T-helper 22 cell (primary cell): ENCODE results near the gene PDE1C.
"Not testable (repeated sequence)": the region's sequence is repeated elsewhere in the genome, so short reads cannot be mapped to it uniquely, and the experiment has no call there.

Experiments
- DNase-seq: peaks from one replicate; pipeline ENCODE4 v3.0.0-alpha.2; 2020; ENCODE audit warnings: low read depth

The PDE1C gene

DNA sequence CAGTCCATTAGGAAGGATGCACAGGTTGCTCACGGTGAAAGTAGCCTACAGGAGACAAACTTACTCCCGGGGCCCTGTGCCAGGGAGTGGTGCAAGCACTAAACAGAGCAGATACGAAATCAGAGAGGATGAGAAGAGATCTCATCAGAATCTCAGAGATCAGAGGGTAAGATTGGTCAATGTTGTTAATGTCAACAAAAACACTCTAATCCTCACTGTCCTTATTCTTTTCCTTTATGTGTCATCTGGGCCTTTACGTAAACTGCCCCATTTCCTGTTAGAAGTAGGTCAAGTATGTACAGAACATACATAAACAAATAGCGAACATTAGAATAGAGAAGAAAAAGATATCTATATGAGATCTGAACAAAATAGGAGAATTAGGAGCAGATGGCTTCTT lies 220.1 kb downstream of the PDE1C start:
- no peak for DNase-seq

DNA sequence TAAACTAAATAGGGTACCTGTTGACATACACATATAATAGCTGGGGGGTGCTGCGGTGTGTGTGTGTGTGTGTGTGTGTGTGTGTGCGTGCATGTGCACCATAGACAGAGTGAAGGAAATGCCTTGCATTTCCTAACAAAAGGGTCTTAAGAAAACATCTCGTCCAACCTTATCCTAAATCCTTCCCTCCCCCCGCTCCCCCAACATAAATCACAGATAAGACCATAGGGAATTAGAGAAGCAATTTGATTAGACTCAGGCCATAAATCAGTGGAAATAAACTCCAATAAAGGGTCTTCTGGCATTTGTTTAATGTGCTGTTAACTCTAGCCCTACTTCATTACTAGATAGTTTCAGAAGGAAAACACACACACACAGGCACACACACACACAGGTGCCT lies 234.7 kb downstream of the PDE1C start:
- DNase-seq = no peak

DNA sequence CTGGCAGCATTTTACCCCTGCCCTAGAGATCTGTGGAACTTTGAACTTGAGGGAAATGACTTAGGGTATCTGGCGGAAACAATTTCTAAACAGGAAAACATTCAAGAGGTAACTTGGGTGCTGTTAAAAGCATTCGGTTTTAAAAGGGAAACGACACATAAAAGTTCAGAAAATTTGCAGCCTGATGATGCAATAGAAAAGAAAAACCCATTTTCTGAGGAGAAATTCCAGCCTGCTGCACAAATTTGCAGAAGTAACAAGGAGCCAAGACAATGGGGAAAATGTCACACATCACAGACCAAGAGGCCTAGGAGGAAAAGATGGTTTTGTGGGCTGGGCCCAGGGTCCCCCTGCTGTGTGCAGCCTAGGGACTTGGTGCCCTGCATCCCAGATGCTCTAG lies 236.6 kb downstream of the PDE1C start:
- DNase-seq = not testable (repeated sequence)

DNA sequence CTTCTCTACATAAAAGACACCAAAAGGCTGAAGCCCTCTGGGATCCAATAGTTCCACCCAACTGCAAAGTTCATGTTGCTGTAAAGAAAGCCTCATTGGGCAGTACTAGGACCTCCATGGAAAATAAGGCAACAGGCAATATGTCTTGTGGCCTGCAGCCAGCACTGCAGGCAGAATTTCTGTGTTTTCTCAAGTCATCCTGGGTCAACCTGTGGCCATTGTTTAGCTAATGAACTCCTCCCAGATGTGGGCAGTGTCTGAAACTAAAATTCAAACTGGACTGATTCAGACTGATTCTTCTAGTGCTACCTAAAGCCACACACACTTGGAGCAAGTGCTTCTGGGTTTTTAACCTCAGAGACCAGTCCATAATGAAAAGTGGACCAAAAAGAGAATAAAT lies 241.7 kb downstream of the PDE1C start:
- DNase-seq = no peak

DNA sequence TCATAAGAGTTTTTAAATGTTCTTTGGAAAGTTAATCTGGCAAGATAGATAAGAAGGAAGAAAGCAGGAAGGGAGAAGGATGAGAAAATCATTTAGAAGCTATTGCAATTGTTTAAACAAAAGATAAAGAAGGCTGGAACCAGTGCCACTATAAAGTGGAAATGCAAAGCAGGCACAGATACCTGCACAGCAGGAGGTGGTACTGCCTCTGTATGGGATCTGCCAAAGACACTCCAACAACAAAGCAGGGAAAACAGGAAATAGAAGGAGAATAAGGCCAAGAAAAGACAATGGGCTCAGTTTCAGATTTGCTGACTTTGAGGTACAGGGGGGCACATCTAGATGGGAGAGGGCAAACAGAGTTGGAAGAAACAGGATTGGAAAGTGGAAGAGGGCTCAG lies 244.6 kb downstream of the PDE1C start:
- no peak for DNase-seq

DNA sequence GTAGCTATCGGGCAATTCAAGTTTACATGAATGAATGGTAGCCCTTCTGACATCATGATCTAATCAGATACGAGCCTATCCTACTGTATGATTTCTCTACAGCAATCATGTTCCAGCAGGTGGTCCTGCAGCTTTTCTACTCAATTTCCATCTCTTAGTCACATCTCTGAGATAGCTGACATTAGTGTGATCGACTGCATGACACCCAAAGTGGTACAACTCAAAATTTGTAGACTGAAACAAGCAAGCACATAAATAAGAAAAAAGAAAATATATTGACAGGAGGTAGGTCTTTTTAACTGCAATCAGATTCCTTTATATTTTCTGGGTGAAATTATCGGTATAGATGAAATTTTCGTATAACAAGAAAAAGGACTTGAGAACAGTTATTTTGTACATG lies 251.2 kb downstream of the PDE1C start:
- no peak for DNase-seq

DNA sequence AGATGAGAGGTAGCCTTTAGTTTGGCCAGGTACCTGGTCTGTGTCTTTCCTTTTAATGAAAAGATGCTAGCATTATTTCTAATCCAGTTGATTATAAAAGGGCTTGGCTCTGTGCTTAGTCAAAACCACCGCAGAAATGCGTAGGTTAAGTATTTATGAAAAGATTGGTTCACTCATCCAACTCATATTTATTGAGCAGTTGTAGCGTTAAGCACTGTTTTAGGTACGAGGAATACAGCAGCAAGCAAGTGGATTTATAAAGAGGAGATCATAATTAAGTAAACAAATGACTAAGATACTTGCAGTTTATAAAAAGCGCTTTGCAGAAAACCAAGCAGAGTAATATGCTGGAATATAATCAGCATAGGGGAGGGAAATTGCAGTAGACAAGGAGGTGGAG lies 253.4 kb downstream of the PDE1C start:
- no peak for DNase-seq

DNA sequence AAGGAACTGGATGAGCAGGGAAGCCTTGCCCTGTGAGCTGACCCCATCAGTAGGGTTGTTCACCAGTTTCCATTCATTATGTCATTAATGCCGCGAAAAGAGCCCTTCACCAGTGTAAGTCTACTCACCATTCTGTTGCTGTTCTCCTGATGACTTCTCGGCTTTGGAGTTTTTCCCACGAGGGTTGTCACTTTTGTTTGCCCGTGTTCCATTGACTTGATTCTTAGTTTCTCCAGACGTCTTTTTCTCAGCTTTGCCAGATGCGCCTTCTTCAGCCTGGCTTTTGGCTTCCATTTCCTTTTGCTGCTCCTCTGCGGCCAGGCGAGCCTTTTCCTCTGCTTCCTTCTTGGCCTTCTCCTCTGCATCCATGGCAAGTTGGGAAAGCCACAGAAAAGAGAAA lies 254.4 kb downstream of the PDE1C start:
- DNase-seq = no peak

DNA sequence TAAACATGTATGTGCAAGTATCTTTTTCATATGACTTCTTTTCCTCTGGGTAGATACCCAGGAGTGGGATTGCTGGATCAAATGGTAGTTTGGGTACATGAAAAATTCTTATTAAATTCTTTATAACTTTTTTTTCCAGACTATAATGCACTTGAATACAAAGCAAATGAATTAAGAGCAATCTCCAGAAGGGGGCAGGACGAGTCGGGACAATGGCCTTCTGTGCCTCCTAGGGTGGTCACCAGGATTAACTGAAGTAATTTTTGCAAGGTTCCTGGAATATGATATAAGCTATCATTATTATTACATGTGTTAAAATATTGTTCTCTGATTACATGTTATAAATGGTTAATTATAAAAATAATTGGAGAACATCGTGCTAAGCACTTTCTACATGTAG lies 256.0 kb downstream of the PDE1C start:
- DNase-seq = no peak

DNA sequence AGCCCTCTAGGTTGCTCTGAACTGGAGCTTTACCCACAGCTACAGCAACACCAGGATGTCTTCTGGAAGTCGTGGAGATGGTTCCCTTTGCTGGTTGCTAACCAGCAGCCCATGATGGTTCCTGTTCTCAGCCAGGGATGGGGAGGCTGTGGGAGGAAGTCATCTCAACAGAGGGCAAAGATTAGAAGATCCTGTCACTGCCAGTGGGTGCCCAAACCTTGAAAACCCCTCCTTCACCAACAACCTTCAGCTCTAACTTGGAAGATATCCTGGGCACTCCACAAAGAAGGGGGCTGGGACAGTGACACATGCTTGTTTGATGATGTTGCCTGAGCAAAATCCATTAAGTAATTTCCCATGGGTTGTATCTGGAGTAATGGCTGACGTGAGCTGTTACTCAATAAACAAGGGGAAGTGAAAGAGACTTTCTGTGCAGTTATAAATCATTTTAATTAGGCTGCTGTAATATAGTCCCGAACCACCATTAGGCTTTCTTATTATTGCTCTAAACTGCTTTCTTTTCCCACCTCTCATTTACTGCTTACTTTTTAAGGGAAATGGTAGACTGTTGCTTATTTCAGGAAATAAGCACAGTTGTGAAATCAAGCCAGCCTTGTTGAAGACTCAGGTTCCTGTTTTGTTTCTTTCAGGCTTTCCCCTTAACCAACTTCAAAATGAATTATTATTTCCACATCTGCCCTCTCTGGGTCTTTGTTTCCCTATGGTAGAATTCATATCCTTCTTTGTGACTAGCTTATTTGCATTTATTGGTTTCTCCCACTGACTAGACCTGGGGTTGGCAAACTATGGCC lies 258.4 kb downstream of the PDE1C start:
- DNase-seq = no peak

DNA sequence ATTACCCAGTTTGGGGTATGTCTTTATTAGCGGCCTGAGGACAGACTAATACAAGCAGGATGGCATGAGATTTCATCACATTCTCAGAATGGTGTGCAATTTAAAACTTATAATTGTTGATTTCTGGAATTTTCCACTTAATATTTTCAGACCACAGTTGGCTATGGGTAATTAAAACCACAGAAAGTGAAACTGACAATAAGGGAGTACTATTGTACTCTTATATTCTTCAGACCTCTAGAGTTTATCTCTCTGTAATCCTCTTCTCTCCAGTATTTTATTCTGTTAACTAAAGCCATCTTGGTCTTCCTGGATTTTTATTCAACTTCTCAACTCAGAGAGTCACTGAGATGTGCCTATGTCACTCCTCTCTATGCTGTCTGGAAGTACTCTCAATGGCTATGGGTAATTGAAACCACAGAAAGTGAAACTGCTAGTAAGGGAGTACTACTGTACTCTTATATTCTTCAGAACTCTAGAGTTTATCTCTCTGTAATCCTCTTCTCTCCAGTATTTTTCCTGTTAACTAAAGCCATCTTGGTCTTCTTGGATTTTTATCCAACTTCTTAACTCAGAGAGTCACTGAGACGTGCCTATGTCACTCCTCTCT lies 264.9 kb downstream of the PDE1C start:
- no peak for DNase-seq

DNA sequence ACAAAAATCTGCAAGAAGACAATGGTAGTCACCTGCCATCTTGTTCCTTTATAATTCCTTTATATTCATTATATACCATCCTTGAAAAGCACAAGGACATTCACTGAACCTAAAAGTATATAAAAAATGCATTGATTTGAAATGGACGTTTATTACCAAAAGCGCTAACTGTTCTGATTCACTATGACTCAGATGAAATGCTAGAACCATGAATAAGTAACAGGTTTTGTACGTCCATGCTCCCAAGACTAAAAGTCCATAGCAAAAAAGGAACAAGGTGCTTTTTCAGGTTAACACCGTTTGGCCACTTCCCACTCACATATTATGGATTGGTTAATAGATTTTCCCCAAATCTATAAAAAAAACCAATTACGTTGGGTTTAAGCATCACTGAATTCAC lies 273.8 kb downstream of the PDE1C start:
- no peak for DNase-seq

DNA sequence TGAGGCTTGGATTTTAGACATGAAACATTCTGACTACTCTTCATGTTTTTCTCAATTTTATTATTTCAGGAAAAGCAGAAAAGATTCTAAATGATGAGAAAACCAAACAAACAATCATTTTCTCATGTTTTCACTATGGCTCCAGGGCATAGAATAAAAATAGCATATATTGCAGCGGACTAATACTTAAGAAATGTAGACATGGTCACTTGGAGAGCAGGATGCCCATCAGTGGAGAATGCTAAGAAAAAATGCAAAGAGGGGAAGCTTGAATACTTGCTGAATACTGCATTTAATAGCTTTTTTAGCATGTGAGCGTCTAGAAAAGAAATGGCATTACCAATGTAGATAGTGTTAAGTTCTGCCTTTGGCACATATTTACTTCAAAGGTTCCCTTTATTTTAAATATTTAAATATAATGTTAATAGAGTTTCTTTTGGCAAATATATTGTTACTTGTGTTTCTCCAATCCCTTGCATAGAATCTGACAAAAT lies 275.3 kb downstream of the PDE1C start:
- no peak for DNase-seq

DNA sequence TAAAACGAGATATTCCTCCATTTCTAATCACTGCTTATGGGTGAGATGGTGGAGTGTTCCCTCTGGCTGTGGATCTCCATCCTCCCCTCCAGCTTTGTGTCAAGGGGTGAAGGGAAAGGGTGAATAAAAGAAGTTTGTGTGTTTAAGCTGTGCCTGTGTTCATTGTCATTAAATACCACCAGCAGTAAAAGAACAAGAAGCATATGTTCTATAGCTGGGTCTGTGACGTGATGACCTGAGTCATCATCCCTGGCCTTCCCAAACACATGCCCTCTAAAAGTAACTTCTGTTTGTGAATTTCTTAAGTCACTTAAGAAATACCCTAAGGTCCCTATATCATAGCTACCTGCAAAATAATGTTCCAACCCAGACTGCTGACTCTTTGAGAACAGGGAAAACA lies 278.3 kb downstream of the PDE1C start:
- no peak for DNase-seq

DNA sequence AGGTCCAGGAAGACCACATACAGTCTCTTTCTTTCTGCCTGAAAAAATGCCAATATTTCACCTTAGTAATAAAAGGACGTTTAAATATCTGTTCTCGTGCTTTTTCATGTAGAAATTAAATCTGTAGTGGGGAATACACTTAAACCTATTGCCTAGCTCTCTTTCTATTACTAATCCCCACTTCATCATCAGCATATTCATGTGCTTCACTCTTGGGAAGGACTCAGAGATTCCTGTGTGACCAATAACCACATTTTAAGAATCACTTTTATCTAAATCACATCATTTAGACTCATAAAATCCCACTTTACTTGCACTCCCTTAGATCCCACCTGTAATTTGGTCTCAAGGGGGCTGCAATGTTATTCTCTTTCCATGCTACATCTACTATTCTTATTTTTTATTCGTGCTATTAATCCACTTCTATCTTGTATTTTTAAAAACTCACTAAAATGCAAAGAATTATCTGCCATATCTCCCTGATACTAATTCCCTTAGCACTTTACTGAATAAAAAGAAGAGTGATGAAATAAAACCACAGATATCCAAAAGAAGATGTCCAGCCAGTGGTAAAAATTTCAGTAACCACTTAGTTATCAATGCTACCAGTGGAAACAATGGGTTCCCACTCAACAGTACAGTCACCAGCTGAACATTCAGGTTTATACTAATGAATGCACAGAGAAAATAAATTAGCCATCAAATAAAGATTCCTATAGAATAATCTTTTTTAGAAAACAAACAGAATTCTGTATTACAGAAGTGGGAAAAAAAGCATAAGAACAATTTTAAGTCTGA lies 281.1 kb downstream of the PDE1C start:
- no peak for DNase-seq

DNA sequence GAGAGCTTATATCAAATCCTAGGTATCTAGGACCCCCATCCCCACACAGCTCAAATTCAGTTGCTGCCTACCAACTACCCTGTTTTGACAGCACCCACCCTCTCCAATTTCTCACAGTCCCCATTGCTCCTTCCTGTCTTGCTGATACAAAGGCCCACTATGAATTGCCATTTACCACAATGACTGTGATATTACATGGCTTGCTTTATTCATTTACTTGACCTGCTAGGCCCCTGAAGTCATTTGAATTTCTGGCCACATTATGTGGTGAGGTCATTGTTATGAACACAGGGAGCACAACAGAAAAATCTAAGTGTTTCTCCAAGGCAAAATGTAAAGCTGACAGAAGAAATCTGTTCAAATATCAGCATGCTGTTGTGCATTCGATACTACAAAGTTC lies 281.8 kb downstream of the PDE1C start:
- no peak for DNase-seq

DNA sequence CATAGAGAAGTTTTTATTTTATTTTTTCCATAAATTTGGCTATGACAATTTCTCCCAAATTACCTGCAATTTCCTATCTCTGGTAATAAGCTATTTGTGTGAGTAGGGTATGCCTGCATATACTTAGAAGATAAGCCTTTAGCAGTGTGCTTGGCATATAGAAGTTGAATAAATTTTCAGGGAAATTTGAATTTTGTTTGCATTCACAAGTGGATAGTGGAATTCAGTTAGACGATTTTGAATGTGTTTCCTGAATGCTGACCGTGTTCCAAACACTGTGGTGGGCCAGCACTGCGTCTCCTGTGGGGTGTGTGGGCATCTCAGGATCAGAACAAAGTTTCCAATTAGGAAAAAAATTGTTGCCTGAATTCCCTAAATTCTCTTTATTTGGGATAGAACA lies 283.9 kb downstream of the PDE1C start:
- DNase-seq = no peak

DNA sequence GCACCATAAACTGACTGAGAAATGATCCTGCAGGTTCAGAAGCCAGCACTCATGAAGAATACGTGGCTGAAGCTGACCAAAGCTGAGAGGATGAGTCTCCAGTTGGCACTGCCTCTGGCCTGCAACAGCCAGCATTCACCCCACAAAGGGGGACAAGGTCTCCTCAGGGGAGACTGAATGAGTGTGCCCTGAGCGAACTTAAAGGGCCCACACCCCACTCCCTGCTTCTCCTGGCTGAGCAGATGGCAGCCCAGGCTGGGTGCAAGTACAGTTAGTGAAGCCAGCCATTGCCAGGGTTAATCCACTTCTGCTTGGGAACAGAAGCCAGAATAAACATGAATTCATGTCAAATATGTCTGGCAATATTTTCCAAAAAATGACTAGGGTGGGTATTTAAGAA lies 285.1 kb downstream of the PDE1C start:
- no peak for DNase-seq

DNA sequence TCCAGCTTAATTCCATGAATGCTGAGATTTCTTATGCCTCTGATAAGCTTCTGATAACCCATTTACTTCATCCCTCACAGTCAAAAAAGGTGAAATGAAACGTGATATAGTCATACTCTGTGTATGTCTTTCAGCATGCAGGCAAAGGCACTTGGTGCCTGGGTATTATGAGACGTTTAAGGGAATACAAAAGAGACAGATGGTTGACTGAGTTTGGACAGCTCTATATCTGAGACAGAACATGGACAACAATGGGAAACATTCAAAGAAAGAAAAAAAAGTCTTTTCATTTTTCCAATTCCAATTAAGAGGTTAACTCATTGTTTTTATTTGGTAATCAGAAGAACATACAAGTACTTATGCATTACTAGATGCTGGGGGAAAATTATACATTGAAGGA lies 287.0 kb downstream of the PDE1C start:
- DNase-seq = no peak

DNA sequence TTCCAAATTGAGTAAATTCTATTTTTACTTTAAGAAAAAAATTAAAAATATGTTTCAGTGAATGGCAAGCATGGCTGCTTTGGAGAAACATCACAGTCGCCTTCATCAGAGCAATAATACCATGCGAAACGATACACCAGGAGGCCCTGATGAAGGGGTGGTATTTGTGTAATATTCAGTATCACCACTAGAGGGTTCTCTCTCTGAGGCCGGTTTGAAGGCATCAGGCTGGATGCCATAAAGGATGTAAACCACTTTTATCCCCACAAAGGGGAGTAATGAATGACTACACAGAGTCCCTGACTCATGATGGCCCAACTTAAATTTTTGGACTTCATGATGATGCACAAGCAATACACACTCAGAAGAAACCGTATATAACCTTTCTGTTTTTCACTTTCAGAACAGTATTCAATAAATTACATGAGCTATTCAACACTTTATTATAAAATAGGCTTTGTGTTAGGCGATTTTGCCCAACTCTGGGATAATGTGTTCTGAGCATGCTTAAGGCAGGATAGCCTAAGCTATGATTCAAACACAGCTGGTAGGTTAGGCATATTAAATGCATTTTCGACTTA lies 287.7 kb downstream of the PDE1C start:
- DNase-seq = no peak

DNA sequence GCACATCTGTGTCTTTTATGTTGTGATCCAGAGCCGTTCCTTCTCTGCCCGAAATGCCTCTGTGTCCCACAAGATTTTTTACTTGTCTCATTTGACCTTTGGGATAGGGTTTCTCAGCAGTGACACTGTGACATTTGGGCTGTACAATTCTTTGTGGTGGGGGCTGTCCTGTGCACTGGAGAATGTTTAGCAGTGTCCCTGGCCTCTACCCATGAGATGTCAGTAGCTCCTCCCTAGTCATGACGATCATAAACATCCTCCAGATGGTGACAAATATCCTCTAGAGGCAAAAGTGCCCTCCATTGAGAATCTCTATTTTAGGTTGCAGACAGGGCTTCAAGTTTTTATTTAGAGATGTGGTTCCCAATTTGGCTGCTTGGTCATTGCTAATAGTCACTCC lies 291.9 kb downstream of the PDE1C start:
- no peak for DNase-seq

DNA sequence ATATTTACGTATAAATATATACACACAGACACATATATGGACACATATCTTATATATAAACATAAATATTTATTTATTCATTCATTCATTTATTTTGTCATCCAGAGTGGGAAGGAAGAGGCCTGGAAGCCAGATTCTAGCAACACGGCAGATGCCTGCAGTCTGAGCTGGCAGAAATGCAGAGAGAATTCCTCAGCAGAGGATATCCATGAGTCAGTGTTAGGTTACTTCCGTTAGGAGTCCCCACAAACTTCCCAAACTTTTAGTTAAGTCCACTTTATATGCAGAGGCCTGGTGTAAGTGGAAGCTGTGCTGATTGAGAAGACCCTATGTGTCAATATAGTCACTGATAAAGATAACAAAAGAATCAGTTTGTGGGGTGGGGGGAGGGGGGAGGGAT lies 293.6 kb downstream of the PDE1C start:
- no peak for DNase-seq

DNA sequence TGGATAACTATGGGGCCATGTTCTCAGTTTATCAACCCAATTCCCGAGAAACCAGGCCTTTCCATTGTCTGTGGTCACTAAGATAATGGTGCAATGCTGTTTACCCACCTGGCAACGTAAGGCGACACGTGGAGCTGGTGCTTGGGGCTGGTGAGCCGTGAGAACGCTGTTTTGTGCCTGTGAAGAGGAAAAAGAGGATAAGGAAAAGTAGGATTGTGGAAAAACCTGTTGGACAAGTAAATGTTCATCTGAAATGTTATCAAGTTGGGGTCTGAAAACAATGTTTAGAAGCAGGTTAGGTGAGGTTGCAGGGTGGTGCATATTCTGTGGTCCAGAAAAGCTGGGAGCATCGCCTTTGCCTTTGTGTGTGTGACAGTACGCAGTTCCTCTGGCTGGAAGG lies 294.7 kb downstream of the PDE1C start:
- DNase-seq = no peak
